A549 (cell line): ENCODE results near the gene LARGE1. TPM values are rescaled to one million over a fixed set of nuclear protein-coding genes. Genes with fewer than 3 reads are reported as not detected.

Experiments used
- ATAC-seq, 2 experiments: fragments of 200-7000 bp in 1 of 2; fragments of >200 bp in 1 of 2; cut with Nextera tagmentation in 1 of 2; cut with Tn5 transposase in 1 of 2; 3 replicates each; pipeline versions ENCODE4 v1.8.0 to v1.9.1; 2018 to 2020; ENCODE audit warnings: mild to moderate bottlenecking in 1 of 2, moderate library complexity in 1 of 2
- CTCF ChIA-PET: fragments of 300-600 bp; sonication (Branson Sonifier 250); formaldehyde crosslinking; extraction: SDS; loops from one replicate; lab custom pipeline; 2021; ENCODE audit warnings: antibody characterized with exemption, inconsistent platforms; lab: Yijun Ruan, JAX
- POLR2A ChIA-PET: fragments of 350-600 bp; formaldehyde crosslinking; extraction: SDS; loops from one replicate; lab custom pipeline; 2021; ENCODE audit warnings: antibody characterized with exemption, inconsistent platforms; lab: Yijun Ruan, JAX
- DNase-seq, 2 experiments: peaks; one replicate each; pipeline versions ENCODE4 v3.0.0 to v3.0.0-alpha.2; 2011 to 2016; ENCODE audit warnings: low read depth in 1 of 2, low spot score in 1 of 2
- FAIRE-seq: peaks from 2 replicates; lab custom pipeline; 2011; peaks lifted over from hg19 to GRCh38; lab: Jason Lieb, UNC
- H3K27ac ChIP-seq, 2 experiments: fragments of >200 bp; sonication (Bioruptor Twin); formaldehyde crosslinking; 3 replicates each; pipeline ENCODE4 v1.5.1; 2016 to 2017
- H3K4me1 ChIP-seq: fragments of >200 bp; sonication (Bioruptor Twin); formaldehyde crosslinking; 3 replicates; pipeline ENCODE4 v1.6.1; 2016
- H3K4me2 ChIP-seq: fragments of >200 bp; sonication (Bioruptor Twin); formaldehyde crosslinking; 3 replicates; pipeline ENCODE4 v1.6.1; 2016
- H3K4me3 ChIP-seq: fragments of >200 bp; sonication (Bioruptor Twin); formaldehyde crosslinking; 3 replicates; pipeline ENCODE4 v1.5.1; 2016
- H3K9me3 ChIP-seq: fragments of >200 bp; sonication (Bioruptor Twin); formaldehyde crosslinking; 3 replicates; pipeline ENCODE4 v1.6.1; 2016
- ATOH8 ChIP-seq: fragments of 250-450 bp; sonication (Bioruptor Pico); IDR thresholded peaks from 2 replicates; pipeline ENCODE4 v1.5.0; 2020; ENCODE audit warnings: low read depth, mild to moderate bottlenecking, moderate library complexity
- BCL3 ChIP-seq: fragments of >200 bp; sonication (Bioruptor Twin); formaldehyde crosslinking; IDR thresholded peaks from 3 replicates; pipeline ENCODE4 v1.6.1; 2016
- CBX8 ChIP-seq: fragments of 200-600 bp; sonication (generic); IDR thresholded peaks from 2 replicates; pipeline ENCODE4 v1.6.1; 2016
- CEBPB ChIP-seq, 2 experiments: fragments of >200 bp in 1 of 2; sonication (Bioruptor Twin) in 1 of 2; formaldehyde crosslinking in 1 of 2; IDR thresholded peaks; 2 replicates each; pipeline ENCODE4 v1.6.1; 2012 to 2016
- CHD2 ChIP-seq: fragments of 150-350 bp; IDR thresholded peaks from 2 replicates; pipeline ENCODE4 v1.6.1; 2014; ENCODE audit warnings: low read length; ENCODE audit not compliant: partially characterized antibody
- CTCF ChIP-seq: fragments of >200 bp; sonication (Bioruptor Twin); formaldehyde crosslinking; IDR thresholded peaks from 3 replicates; pipeline ENCODE4 v1.5.1; 2016
- E2F6 ChIP-seq: IDR thresholded peaks from 2 replicates; pipeline ENCODE4 v1.6.1; 2012; ENCODE audit warnings: low read depth, borderline replicate concordance
- GATA3 ChIP-seq: IDR thresholded peaks from 2 replicates; pipeline ENCODE4 v1.6.1; 2012; ENCODE audit warnings: borderline replicate concordance
- HES2 ChIP-seq: fragments of >200 bp; sonication (Bioruptor Twin); formaldehyde crosslinking; IDR thresholded peaks from 2 replicates; pipeline ENCODE4 v1.6.1; 2016
- MYC ChIP-seq: IDR thresholded peaks from 2 replicates; pipeline ENCODE4 v1.6.1; 2012; ENCODE audit warnings: mild to moderate bottlenecking, inconsistent platforms, low read length, improper control_type of control experiment, borderline replicate concordance
- NFE2L2 ChIP-seq: fragments of 150-350 bp; conservative IDR thresholded peaks from 2 replicates; pipeline ENCODE4 v1.6.1; 2014; ENCODE audit warnings: low read length
- PBX3 ChIP-seq: IDR thresholded peaks from 2 replicates; pipeline ENCODE4 v1.6.1; 2012
- POLR2A ChIP-seq: IDR thresholded peaks from 2 replicates; pipeline ENCODE4 v1.6.1; 2012; ENCODE audit warnings: mild to moderate bottlenecking, low read length
- RCOR1 ChIP-seq: fragments of 150-350 bp; IDR thresholded peaks from 2 replicates; pipeline ENCODE4 v1.6.1; 2014; ENCODE audit warnings: antibody characterized with exemption, low read length, low read depth
- RNF2 ChIP-seq: fragments of 200-600 bp; sonication (generic); IDR thresholded peaks from 2 replicates; pipeline ENCODE4 v1.6.1; 2016; ENCODE audit warnings: low read depth, mild to moderate bottlenecking, antibody characterized with exemption, moderate library complexity, borderline replicate concordance
- SREBF2 ChIP-seq: fragments of 450-650 bp; IDR thresholded peaks from 2 replicates; pipeline ENCODE4 v1.6.1; 2014; ENCODE audit warnings: mild to moderate bottlenecking, moderate library complexity
- TFCP2L1 ChIP-seq: fragments of 250-450 bp; sonication (Bioruptor Pico); IDR thresholded peaks from 2 replicates; pipeline ENCODE4 v1.5.0; 2021; ENCODE audit warnings: mild to moderate bottlenecking
- ZC3H11A ChIP-seq: fragments of 450-650 bp; IDR thresholded peaks from 2 replicates; pipeline ENCODE4 v1.6.1; 2014; ENCODE audit warnings: antibody characterized with exemption, mild to moderate bottlenecking
- WGBS: methylation state at CpG from one replicate; pipeline ENCODE4 v1.1.6; 2017; ENCODE audit errors: missing lambda C conversion rate; 5-methylcytosine and 5-hydroxymethylcytosine counted together
- polyA plus RNA-seq, 4 experiments: library from polyadenylated mRNA; depleted of rRNA in 3 of 4; stranded (reverse); fragments of >200 nt; fragmentation: RNase III in 1 of 4; extraction: RNeasy Plus Mini Kit Qiagen cat#74134 plus additional on column Dnase treatment in 1 of 4; gene quantifications; 2 replicates in 3 of 4; 3 replicates in 1 of 4; pipeline ENCODE4 v1.2.3, GENCODE V29; 2011 to 2017

Gene LARGE1
- polyA plus RNA-seq, 2 of the 4 experiments (the other 2 are of a cell fraction): 2.7 to 5.8 TPM

- DNase-seq (no peak), FAIRE-seq (no peak), ATAC-seq (no peak)
- no peak for TF ChIP-seq PBX3
- no peak for TF ChIP-seq E2F6
- no peak for TF ChIP-seq GATA3
- TF ChIP-seq BCL3: no peak
- no peak for TF ChIP-seq CHD2
- no peak for TF ChIP-seq HES2
- no peak for TF ChIP-seq MYC
- TF ChIP-seq CTCF: no peak
- no peak for TF ChIP-seq ZC3H11A
- no peak for TF ChIP-seq TFCP2L1 (CRISPR knock-in tag)
- TF ChIP-seq POLR2A: no peak
- TF ChIP-seq CEBPB (IDR thresholded peaks at IDR 0.05): no peak
- no peak for TF ChIP-seq RNF2
- TF ChIP-seq ATOH8 (CRISPR knock-in tag): no peak
- no peak for TF ChIP-seq CBX8
- TF ChIP-seq RCOR1: no peak
- no peak for TF ChIP-seq SREBF2
- Histone ChIP-seq H3K4me1 (no peaks in the 10 kb centered on the region), H3K9me3 (no peaks in the 10 kb centered on the region), H3K27ac (no peak overlapping the region), H3K4me2 (no peak overlapping the region), H3K4me3 (no peak overlapping the region)
- POLR2A ChIA-PET: no interaction called here
- CTCF ChIA-PET: no interaction called here
- 65% methylated on average over 11 of the region's 11 CpGs for WGBS
Measured at GRCh38 chr22:33880986-33881385, 39.3 kb downstream of the LARGE1 start.

GRCh38 chr22:33879796-33880195 lies 40.5 kb downstream of the LARGE1 start:
- peaks cover 3% of the 10 kb centered on the region; the same call in 1 of the 3 replicates for H3K4me1 ChIP-seq
- POLR2A ChIA-PET: no interaction called here
- no peak for FAIRE-seq

More at GRCh38 chr22:33879796-33880195, 40.5 kb downstream of the LARGE1 start:
- no peak for DNase-seq
- TF ChIP-seq NFE2L2: no peak
- TF ChIP-seq CBX8: no peak
- TF ChIP-seq ATOH8 (CRISPR knock-in tag): no peak
- CTCF ChIA-PET: no interaction called here
- H3K27ac ChIP-seq: no peak overlapping the region
- H3K4me2 ChIP-seq: no peak overlapping the region
- ATAC-seq: no peak
- WGBS: 50% methylated on average over 4 of the region's 4 CpGs
- no peak overlapping the region for H3K4me3 ChIP-seq
- H3K9me3 ChIP-seq: no peaks in the 10 kb centered on the region
